Neuronal stem cell (in vitro differentiated cells): Measurements from ENCODE around the gene RTL10.

Experiments used
- DNase-seq: peaks from one replicate; pipeline ENCODE4 v3.0.0-alpha.2; 2013; ENCODE audit warnings: low spot score
- H2AFZ ChIP-seq: one replicate; pipeline ENCODE4 v1.6.1; 2013; ENCODE audit warnings: mild to moderate bottlenecking, low read length, inconsistent platforms
- H2AK5ac ChIP-seq: 2 replicates; pipeline ENCODE4 v1.6.1; 2013; ENCODE audit warnings: low read depth, mild to moderate bottlenecking, inconsistent platforms, low read length, moderate library complexity, mixed read lengths
- H2BK120ac ChIP-seq: 2 replicates; pipeline ENCODE4 v1.6.1; 2013; ENCODE audit warnings: low read depth, mild to moderate bottlenecking, inconsistent platforms, low read length, moderate library complexity, mixed read lengths
- H2BK12ac ChIP-seq: one replicate; pipeline ENCODE4 v1.6.1; 2013; ENCODE audit warnings: low read length, inconsistent platforms
- H2BK15ac ChIP-seq: 2 replicates; pipeline ENCODE4 v1.6.1; 2013; ENCODE audit warnings: mild to moderate bottlenecking, low read length, inconsistent platforms, mixed read lengths
- H2BK5ac ChIP-seq: one replicate; pipeline ENCODE4 v1.6.1; 2013; ENCODE audit warnings: inconsistent platforms, mild to moderate bottlenecking, low read length, moderate library complexity
- H3K14ac ChIP-seq: one replicate; pipeline ENCODE4 v1.6.1; 2013; ENCODE audit warnings: low read length, inconsistent platforms
- H3K18ac ChIP-seq: 2 replicates; pipeline ENCODE4 v1.6.1; 2013; ENCODE audit warnings: low read length, inconsistent platforms
- H3K23ac ChIP-seq: 2 replicates; pipeline ENCODE4 v1.6.1; 2013; ENCODE audit warnings: low read depth, mild to moderate bottlenecking, mixed read lengths, low read length, inconsistent platforms; ENCODE audit not compliant: poor library complexity
- H3K27ac ChIP-seq: replicated peaks from 3 replicates; pipeline ENCODE4 v1.5.1; 2013; ENCODE audit warnings: low read length, inconsistent platforms
- H3K27me3 ChIP-seq, 3 experiments: 2 replicates each; pipeline ENCODE4 v1.6.1; 2013; ENCODE audit warnings: low read length in 3 of 3, mild to moderate bottlenecking in 2 of 3, inconsistent platforms in 1 of 3, low read depth in 1 of 3, mixed read lengths in 1 of 3, moderate library complexity in 1 of 3; ENCODE audit not compliant: control insufficient read depth in 3 of 3, insufficient read depth in 3 of 3
- H3K36me3 ChIP-seq, 2 donors: replicated peaks in 1 of 2; 2 replicates each; pipeline ENCODE4 v1.6.1; 2013; ENCODE audit warnings: low read length in 2 of 2; ENCODE audit not compliant: control insufficient read depth in 2 of 2, insufficient read depth in 2 of 2
- H3K4ac ChIP-seq: 2 replicates; pipeline ENCODE4 v1.6.1; 2013; ENCODE audit warnings: inconsistent platforms, mild to moderate bottlenecking, low read length, moderate library complexity
- H3K4me1 ChIP-seq, 2 donors: 1 replicate in 1 of 2; 2 replicates in 1 of 2; pipeline ENCODE4 v1.6.1; 2013; ENCODE audit warnings: low read length in 2 of 2, low read depth in 1 of 2; ENCODE audit not compliant: control insufficient read depth in 2 of 2, insufficient read depth in 1 of 2
- H3K4me2 ChIP-seq: one replicate; pipeline ENCODE4 v1.6.1; 2013; ENCODE audit warnings: mild to moderate bottlenecking, low read length, inconsistent platforms; ENCODE audit not compliant: insufficient read depth, poor library complexity, severe bottlenecking
- H3K4me3 ChIP-seq, 2 donors: 2 replicates each; pipeline ENCODE4 v1.5.1; 2013; ENCODE audit warnings: low read length in 2 of 2, mild to moderate bottlenecking in 2 of 2, inconsistent platforms in 1 of 2, moderate library complexity in 1 of 2
- H3K79me1 ChIP-seq: one replicate; pipeline ENCODE4 v1.6.1; 2013; ENCODE audit warnings: low read depth, mild to moderate bottlenecking, inconsistent platforms, low read length, moderate library complexity
- H3K9ac ChIP-seq: one replicate; pipeline ENCODE4 v1.6.1; 2013; ENCODE audit warnings: mild to moderate bottlenecking, low read depth, low read length, inconsistent platforms; ENCODE audit not compliant: poor library complexity
- H3K9me3 ChIP-seq, 2 donors: replicated peaks in 1 of 2; 2 replicates each; pipeline versions ENCODE3 to v1.6.1; 2013; ENCODE audit warnings: low read length in 2 of 2, mild to moderate bottlenecking in 2 of 2, inconsistent platforms in 1 of 2, low read depth in 1 of 2, mixed read lengths in 1 of 2, moderate library complexity in 1 of 2; ENCODE audit not compliant: control insufficient read depth in 2 of 2, insufficient read depth in 1 of 2
- H4K8ac ChIP-seq: one replicate; pipeline ENCODE4 v1.6.1; 2013; ENCODE audit warnings: low read depth, mild to moderate bottlenecking, inconsistent platforms, low read length, moderate library complexity
- H4K91ac ChIP-seq: one replicate; pipeline ENCODE4 v1.6.1; 2013; ENCODE audit warnings: low read length, low read depth, mild to moderate bottlenecking, inconsistent platforms; ENCODE audit not compliant: poor library complexity
- WGBS, 2 donors: extraction: QIAGEN DNeasy Blood & Tissue Kit; methylation state at CpG; one replicate each; pipeline ENCODE4 v1.1.7; 2013; ENCODE audit warnings: missing lambda C conversion rate in 2 of 2, mixed read lengths in 1 of 2; ENCODE audit not compliant: insufficient read length in 2 of 2, insufficient replicate concordance in 1 of 2; ENCODE audit errors: extremely low coverage in 2 of 2; 5-methylcytosine and 5-hydroxymethylcytosine counted together

RTL10 gene

DNA sequence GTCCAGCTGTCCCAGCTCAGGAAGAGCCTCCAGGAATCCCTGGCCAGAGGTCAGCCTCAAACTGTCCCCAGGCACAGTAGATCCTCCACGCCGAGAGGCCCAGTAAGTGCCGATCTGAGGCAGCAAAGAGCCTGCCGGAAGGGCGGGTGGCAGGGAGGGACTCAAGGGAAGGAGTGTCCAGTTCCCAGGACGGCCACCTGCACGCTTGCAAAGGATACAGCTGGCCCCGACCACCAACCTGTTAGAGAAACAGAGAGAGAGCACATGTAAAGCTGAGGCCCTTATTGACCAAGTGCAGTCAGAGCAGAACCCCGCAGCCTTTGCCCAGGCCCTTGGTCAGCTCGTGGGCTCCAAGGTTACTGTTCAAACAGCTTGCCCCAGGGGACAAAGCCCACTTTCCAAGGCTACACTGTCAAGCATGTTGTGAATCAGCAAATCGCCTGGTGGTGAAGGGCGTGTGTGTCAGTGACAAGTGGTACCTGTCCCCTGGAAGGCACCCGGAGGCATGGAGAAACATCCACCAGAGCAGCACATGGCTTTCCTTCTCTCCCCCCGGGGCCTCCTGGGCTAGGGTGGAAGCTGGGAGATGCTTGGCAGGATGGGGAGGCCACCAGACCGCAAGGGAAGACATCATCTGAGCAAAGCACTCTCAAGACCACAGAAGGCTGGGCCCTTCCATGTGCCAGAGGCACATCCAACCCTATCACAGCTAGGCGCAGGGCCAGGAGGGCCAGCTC lies 44.3 kb upstream of the RTL10 start:
- no peak overlapping the region for H4K91ac ChIP-seq
- peaks cover 0 to 1% (median 0%) of the 10 kb centered on the region in 3 experiments for H3K27me3 ChIP-seq
- peaks cover 20 to 29% of the 10 kb centered on the region in 2 donors for H3K4me1 ChIP-seq
- H3K23ac ChIP-seq, result no peak overlapping the region
- H3K9ac ChIP-seq, result no peak overlapping the region
- H2BK5ac ChIP-seq, result no peak overlapping the region
- H2BK120ac ChIP-seq, result no peak overlapping the region
- no peak for DNase-seq
- no peak overlapping the region for H3K27ac ChIP-seq
- peak overlapping the region; percentile 64 for H2BK12ac ChIP-seq
- H3K36me3 ChIP-seq, result no peaks in the 10 kb centered on the region
- no peak overlapping the region for H3K4ac ChIP-seq
- H2AFZ ChIP-seq, result no peak overlapping the region
- WGBS, 2 donors, result no CpG with 5 or more reads among the region's 16 CpGs
- H3K4me3 ChIP-seq, result no peak overlapping the region
- peak overlapping the region; percentile 53 for H4K8ac ChIP-seq
- peak overlapping the region; percentile 29 for H2AK5ac ChIP-seq
- H2BK15ac ChIP-seq, result no peak overlapping the region
- H3K9me3 ChIP-seq, result no peaks in the 10 kb centered on the region
- H3K4me2 ChIP-seq, result no peak overlapping the region
- H3K18ac ChIP-seq, result peak overlapping the region; percentile 67
- H3K79me1 ChIP-seq, result no peaks in the 10 kb centered on the region
- H3K14ac ChIP-seq, result no peak overlapping the region

DNA sequence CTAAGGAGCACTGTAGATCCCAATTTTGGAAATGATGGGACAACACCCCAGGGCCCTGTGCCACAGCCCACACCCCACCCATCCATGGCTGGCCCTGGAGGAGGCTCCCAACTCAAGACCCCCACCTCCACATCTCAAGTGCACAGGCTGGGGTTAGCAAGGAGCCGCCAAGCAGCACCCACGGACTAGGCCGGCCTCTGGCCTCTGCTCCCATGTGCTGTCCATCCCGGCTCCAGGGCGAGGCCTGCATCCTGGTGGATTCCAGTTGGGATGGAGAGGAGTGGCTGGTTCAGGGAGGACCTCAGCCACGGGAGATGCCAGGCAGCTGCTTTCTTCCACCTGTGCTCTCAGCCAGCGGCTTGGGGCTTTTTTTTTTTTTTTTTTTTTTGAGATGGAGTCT lies 43.5 kb upstream of the RTL10 start:
- Histone ChIP-seq H2AK5ac (peak overlapping the region; percentile 76), H3K4me3 (no peak overlapping the region), H3K4ac (no peak overlapping the region), H3K4me2 (no peak overlapping the region), H2BK12ac (no peak overlapping the region), H3K9ac (no peak overlapping the region), H4K8ac (no peak overlapping the region), H3K14ac (no peak overlapping the region), H2BK120ac (no peak overlapping the region), H3K4me1 (peaks cover 15 to 25% of the 10 kb centered on the region in 2 donors), H2BK15ac (peak overlapping the region; percentile 60), H2BK5ac (no peak overlapping the region), H3K27me3 (no peaks in the 10 kb centered on the region), H4K91ac (no peak overlapping the region), H3K27ac (no peak overlapping the region), H3K23ac (peak overlapping the region; percentile 67), H3K36me3 (no peaks in the 10 kb centered on the region), H3K9me3 (no peaks in the 10 kb centered on the region), H3K18ac (no peak overlapping the region), H2AFZ (no peak overlapping the region), H3K79me1 (peaks cover 3% of the 10 kb centered on the region)
- no peak for DNase-seq
- no CpG with 5 or more reads among the region's 7 CpGs for WGBS, 2 donors

- Histone ChIP-seq H3K4ac (no peak overlapping the region), H3K4me2 (no peak overlapping the region), H3K4me3 (no peak overlapping the region), H2AK5ac (peak overlapping the region; percentile 76), H3K27ac (no peak overlapping the region), H3K27me3 (no peaks in the 10 kb centered on the region), H2AFZ (no peak overlapping the region), H3K23ac (peak overlapping the region; percentile 60), H2BK5ac (no peak overlapping the region), H3K9ac (no peak overlapping the region), H3K9me3 (no peaks in the 10 kb centered on the region), H3K18ac (peak overlapping the region; percentile 56), H2BK15ac (peak overlapping the region; percentile 60), H2BK120ac (no peak overlapping the region), H3K79me1 (peaks cover 3% of the 10 kb centered on the region), H4K91ac (no peak overlapping the region), H3K4me1 (peaks cover 15 to 25% of the 10 kb centered on the region in 2 donors), H3K14ac (peak overlapping the region; percentile 10), H2BK12ac (peak overlapping the region; percentile 28), H4K8ac (no peak overlapping the region), H3K36me3 (no peaks in the 10 kb centered on the region)
- WGBS, 2 donors, result no CpG with 5 or more reads among the region's 16 CpGs
- DNase-seq, result no peak
These were observed 43.1 kb upstream of the RTL10 start for GRCh38 chr22:19897726-19898125.

- H3K27ac ChIP-seq, result no peak overlapping the region
- H2AK5ac ChIP-seq, result peak overlapping the region; percentile 94
- H3K36me3 ChIP-seq, result no peaks in the 10 kb centered on the region
- H2BK5ac ChIP-seq, result peak overlapping the region; percentile 39
- DNase-seq, result no peak
- no peaks in the 10 kb centered on the region for H3K27me3 ChIP-seq
- H3K4me2 ChIP-seq, result no peak overlapping the region
- no peak overlapping the region for H3K4me3 ChIP-seq
- no peak overlapping the region for H4K8ac ChIP-seq
- H3K79me1 ChIP-seq, result peaks cover 3% of the 10 kb centered on the region
- peak overlapping the region; percentile 72 for H2BK15ac ChIP-seq
- peak overlapping the region; percentile 53 for H2BK120ac ChIP-seq
- WGBS, 2 donors, result no CpG with 5 or more reads among the region's 15 CpGs
- H3K4me1 ChIP-seq, result peaks cover 20 to 27% of the 10 kb centered on the region in 2 donors
- peak overlapping the region; percentile 60 for H3K23ac ChIP-seq
- peak overlapping the region; percentile 26 for H3K9ac ChIP-seq
- peak overlapping the region; percentile 61 for H4K91ac ChIP-seq
- peak overlapping the region; percentile 77 for H3K14ac ChIP-seq
- peak overlapping the region; percentile 53 for H2BK12ac ChIP-seq
- H2AFZ ChIP-seq, result no peak overlapping the region
- peak overlapping the region; percentile 84 for H3K18ac ChIP-seq
- peak overlapping the region; percentile 55 for H3K4ac ChIP-seq
- H3K9me3 ChIP-seq, result no peaks in the 10 kb centered on the region
These were observed 42.1 kb upstream of the RTL10 start for GRCh38 chr22:19896665-19897355.
